Measurements from ENCODE around the gene BNC2. TPM values are rescaled to one million over a fixed set of nuclear protein-coding genes. Genes with fewer than 3 reads are reported as not detected.

The BNC2 gene
- total and polyA plus RNA-seq, 2 experiments from 2014 or later, result 19.3 to 20.7 TPM

- no peak overlapping the region for H2AFZ ChIP-seq
- no peak for DNase-seq (ENCODE audit: low spot score)
- H3K9me3 ChIP-seq (ENCODE audit: low read depth), result no peaks in the 10 kb centered on the region
- H3K4me3 ChIP-seq, result no peak overlapping the region
- no peak overlapping the region for H3K4me2 ChIP-seq
- TF ChIP-seq CTCF (IDR thresholded peaks at IDR 0.05; ENCODE audit: poor library complexity) (no peak), EZH2 (IDR thresholded peaks at IDR 0.05; ENCODE audit: borderline replicate concordance) (no peak), EZH2phosphoT487 (IDR thresholded peaks at IDR 0.05; ENCODE audit: low read depth, severe bottlenecking, unreplicated experiment) (no peak)
- H4K20me1 ChIP-seq (ENCODE audit: insufficient read depth, poor library complexity, severe bottlenecking), result no peaks in the 10 kb centered on the region
- H3K4me1 ChIP-seq (ENCODE audit: insufficient read depth), result peaks cover 15% of the 10 kb centered on the region
- no peaks in the 10 kb centered on the region for H3K36me3 ChIP-seq (replicated peaks; ENCODE audit: insufficient read depth, low read depth)
- no peak overlapping the region for H3K27ac ChIP-seq
- WGBS (ENCODE audit: low lambda C conversion rate, missing lambda C conversion rate), result 47% methylated on average over 4 of the region's 4 CpGs
- no peaks in the 10 kb centered on the region for H3K27me3 ChIP-seq
- no peaks in the 10 kb centered on the region for H3K9me2 ChIP-seq (replicated peaks; ENCODE audit: insufficient read depth)
- H3K79me2 ChIP-seq, result peaks cover 12% of the 10 kb centered on the region
Observed at GRCh38 chr9:16813838-16814237, 56.6 kb downstream of the BNC2 start.

- no peak for TF ChIP-seq EZH2phosphoT487 (IDR thresholded peaks at IDR 0.05; ENCODE audit: low read depth, severe bottlenecking, unreplicated experiment)
- TF ChIP-seq CTCF (IDR thresholded peaks at IDR 0.05; ENCODE audit: poor library complexity), result no peak
- no peak for TF ChIP-seq EZH2 (IDR thresholded peaks at IDR 0.05; ENCODE audit: borderline replicate concordance)
- peaks cover 15% of the 10 kb centered on the region for H3K4me1 ChIP-seq (ENCODE audit: insufficient read depth)
- H4K20me1 ChIP-seq (ENCODE audit: insufficient read depth, poor library complexity, severe bottlenecking), result no peaks in the 10 kb centered on the region
- no peak overlapping the region for H3K4me3 ChIP-seq
- H3K4me2 ChIP-seq, result no peak overlapping the region
- H3K36me3 ChIP-seq (replicated peaks; ENCODE audit: insufficient read depth, low read depth), result no peaks in the 10 kb centered on the region
- H3K27ac ChIP-seq, result no peak overlapping the region
- DNase-seq (ENCODE audit: low spot score), result no peak
- WGBS (ENCODE audit: low lambda C conversion rate, missing lambda C conversion rate), result 81% methylated on average over 5 of the region's 5 CpGs
- H3K27me3 ChIP-seq, result no peaks in the 10 kb centered on the region
- no peaks in the 10 kb centered on the region for H3K9me2 ChIP-seq (replicated peaks; ENCODE audit: insufficient read depth)
- no peaks in the 10 kb centered on the region for H3K9me3 ChIP-seq (ENCODE audit: low read depth)
- peaks cover 12% of the 10 kb centered on the region for H3K79me2 ChIP-seq
- no peak overlapping the region for H2AFZ ChIP-seq
Observed at GRCh38 chr9:16811987-16812685, 58.3 kb downstream of the BNC2 start.

- 45% methylated on average over 4 of the region's 4 CpGs for WGBS (ENCODE audit: low lambda C conversion rate, missing lambda C conversion rate)
- no peaks in the 10 kb centered on the region for H3K36me3 ChIP-seq (replicated peaks; ENCODE audit: insufficient read depth, low read depth)
- H3K27ac ChIP-seq, result no peak overlapping the region
- H3K4me2 ChIP-seq, result no peak overlapping the region
- no peak overlapping the region for H3K4me3 ChIP-seq
- H3K9me3 ChIP-seq (ENCODE audit: low read depth), result no peaks in the 10 kb centered on the region
- no peaks in the 10 kb centered on the region for H3K9me2 ChIP-seq (replicated peaks; ENCODE audit: insufficient read depth)
- no peaks in the 10 kb centered on the region for H3K27me3 ChIP-seq
- no peak for DNase-seq (ENCODE audit: low spot score)
- H3K79me2 ChIP-seq, result peaks cover 12% of the 10 kb centered on the region
- H4K20me1 ChIP-seq (ENCODE audit: insufficient read depth, poor library complexity, severe bottlenecking), result no peaks in the 10 kb centered on the region
- TF ChIP-seq EZH2phosphoT487 (IDR thresholded peaks at IDR 0.05; ENCODE audit: low read depth, severe bottlenecking, unreplicated experiment) (no peak), CTCF (IDR thresholded peaks at IDR 0.05; ENCODE audit: poor library complexity) (no peak), EZH2 (IDR thresholded peaks at IDR 0.05; ENCODE audit: borderline replicate concordance) (no peak)
- no peak overlapping the region for H2AFZ ChIP-seq
- peaks cover 15% of the 10 kb centered on the region for H3K4me1 ChIP-seq (ENCODE audit: insufficient read depth)
Observed at GRCh38 chr9:16809912-16810610, 60.4 kb downstream of the BNC2 start.
